D721Med (cell line): ENCODE data around the gene ESCO1.
"Not testable (repeated sequence)": the region's sequence is repeated elsewhere in the genome, so short reads cannot be mapped to it uniquely, and the experiment has no call there.

ENCODE experiments used
- DNase-seq: peaks from one replicate; pipeline ENCODE4 v3.0.0; 2011; ENCODE audit warnings: low spot score; ENCODE audit not compliant: insufficient read length
- FAIRE-seq: peaks from 2 replicates; lab custom pipeline; 2011; peaks lifted over from hg19 to GRCh38; lab: Jason Lieb, UNC
- TF ChIP-seq, protein P1 (sequence below): IDR thresholded peaks from 2 replicates; pipeline ENCODE4 v1.5.1; 2012; ENCODE audit warnings: mild to moderate bottlenecking, control low read depth; ENCODE audit not compliant: insufficient read depth; ENCODE audit errors: missing control alignments

Gene ESCO1

DNA sequence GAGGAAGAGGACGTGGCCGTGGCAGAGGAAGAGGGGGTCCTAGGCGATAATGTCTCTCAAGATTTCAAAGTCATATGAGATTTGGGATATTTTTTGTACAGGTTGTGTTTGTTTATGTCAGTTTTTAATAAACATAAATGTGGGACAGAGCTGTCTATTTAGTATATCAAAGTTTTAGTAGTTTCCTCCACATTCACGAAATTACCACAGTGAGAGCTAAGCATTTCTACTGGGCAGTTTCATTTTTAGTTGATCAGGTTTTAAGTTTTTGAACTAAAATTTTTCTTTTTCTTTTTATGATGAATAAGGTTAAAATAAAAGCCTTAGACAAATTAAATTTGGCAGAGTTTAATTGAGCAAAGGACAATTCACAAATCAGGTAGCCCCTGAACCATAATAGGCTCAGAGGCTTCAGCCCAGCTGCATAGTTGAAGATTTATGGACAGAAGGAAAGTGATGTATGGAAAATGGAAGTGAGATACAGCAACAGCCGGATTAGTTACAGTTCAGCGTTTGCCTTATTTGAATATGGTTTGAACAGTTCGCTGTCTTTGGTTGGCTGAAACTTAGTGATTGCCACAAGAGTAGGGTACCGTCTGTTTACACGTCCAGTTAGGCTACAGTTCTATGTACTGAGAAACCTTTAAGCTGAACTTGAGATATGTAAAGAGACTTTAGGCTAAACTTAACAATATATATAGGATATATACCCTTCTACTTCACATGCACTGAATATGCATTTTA is 28.8 kb upstream of the ESCO1 start:
- FAIRE-seq, result peak; percentile 38
- DNase-seq, result no peak
- TF ChIP-seq, protein P1, sequence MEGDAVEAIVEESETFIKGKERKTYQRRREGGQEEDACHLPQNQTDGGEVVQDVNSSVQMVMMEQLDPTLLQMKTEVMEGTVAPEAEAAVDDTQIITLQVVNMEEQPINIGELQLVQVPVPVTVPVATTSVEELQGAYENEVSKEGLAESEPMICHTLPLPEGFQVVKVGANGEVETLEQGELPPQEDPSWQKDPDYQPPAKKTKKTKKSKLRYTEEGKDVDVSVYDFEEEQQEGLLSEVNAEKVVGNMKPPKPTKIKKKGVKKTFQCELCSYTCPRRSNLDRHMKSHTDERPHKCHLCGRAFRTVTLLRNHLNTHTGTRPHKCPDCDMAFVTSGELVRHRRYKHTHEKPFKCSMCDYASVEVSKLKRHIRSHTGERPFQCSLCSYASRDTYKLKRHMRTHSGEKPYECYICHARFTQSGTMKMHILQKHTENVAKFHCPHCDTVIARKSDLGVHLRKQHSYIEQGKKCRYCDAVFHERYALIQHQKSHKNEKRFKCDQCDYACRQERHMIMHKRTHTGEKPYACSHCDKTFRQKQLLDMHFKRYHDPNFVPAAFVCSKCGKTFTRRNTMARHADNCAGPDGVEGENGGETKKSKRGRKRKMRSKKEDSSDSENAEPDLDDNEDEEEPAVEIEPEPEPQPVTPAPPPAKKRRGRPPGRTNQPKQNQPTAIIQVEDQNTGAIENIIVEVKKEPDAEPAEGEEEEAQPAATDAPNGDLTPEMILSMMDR, result no peak

DNA sequence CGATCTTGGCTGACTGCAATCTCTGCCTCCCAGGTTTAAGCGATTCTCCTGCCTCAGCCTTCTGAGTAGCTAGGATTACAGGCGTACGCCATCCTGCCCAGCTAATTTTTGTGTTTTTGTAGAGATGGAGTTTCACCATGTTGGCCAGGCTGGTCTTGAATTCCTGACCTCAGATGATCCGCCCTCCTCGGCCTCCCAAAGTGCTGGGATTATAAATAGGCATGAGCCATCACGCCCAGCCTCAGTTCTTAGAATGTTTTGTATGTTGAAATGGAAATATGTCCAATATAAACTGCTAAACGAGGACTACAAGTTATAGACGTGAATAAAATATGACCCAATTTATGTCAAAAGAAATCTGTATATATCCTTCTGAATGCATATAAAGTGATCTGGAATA is 21.1 kb upstream of the ESCO1 start:
- not testable (repeated sequence) for FAIRE-seq, DNase-seq

DNA sequence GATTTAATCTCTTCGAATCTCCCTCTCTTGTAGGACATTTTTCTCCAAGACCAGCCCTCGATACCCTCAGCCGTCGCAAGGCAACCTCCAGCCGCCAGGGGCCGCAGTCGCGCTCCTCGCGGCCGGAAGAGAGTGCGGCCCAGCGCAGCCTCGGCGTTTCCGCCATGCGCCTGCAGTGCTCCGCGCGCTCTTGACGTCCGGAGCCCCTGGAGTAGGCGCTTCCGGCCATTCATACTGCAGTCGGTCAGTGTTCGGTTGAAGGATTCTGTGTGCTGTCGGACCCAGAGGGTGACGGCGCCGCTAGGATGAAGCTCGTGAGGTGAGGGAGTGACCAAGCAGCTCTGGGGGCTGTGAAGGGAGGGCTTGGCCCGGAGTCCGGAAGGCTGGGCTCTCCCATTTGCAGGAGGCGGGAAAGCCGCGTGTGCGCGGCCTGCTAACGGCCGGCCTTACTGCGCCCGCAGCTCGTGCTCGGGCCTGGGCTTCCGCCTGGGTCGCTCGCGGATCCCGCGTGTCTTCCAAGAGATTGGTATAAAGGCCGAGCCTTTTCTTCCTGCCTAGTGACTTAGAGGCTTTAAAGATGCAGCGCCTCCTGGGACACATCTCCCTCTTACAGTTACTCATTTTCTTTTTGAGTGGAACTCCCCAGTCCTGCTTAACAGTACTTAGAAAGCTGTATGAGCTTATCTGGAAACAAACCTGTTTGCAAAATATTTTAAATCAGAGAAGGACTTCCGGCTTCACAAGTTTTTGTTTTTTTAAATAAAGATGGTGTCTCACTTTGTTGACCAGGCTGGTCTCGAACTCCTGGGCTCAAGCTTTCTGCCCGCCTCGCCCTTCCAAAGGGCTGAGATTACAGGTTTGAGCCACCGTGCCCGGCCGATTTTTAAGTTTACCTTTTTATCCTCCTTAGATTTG is 11.9 kb upstream of the ESCO1 start, which contains the start of gene SNRPD1:
Gene SNRPD1 (plus strand): TSS at position 190 of the 915 bp plus-strand sequence. CDS start 116 bp downstream, at position 306.
- TF ChIP-seq, protein P1, result peak; percentile 91
- FAIRE-seq, result no peak
- DNase-seq, result peak; percentile 92

DNA sequence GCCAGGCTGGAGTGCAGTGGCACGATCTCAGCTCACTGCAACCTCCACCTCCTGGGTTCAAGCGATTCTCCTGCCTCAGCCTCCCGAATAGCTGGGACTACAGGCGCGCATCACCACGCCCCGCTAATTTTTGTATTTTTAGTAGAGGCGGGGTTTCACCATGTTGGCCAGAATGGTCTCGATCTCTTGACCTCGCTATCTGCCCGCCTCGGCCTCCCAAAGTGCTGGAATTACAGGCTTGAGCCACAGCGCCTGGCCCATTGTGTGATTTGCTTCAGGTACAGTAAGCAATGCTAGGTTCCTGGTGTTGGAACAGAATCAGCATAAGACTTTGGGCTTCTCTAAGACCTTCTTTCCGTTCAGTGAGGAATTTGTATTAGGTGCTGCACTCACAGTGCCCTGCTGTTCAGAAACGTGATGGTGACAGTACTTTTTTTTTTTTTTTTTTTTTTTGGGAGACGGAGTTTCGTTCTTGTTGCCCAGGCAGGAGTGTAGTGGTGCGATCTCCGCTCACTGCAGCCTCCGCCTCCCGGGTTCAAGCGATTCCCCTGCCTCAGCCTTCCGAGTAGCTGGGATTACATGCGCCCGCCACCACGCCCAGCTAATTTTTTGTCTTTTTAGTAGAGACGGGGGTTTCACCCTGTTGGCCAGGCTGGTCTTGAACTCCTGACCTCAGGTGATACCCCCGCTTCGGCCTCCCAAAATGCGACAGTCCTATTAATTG is 11.1 kb upstream of the ESCO1 start:
- not testable (repeated sequence) for DNase-seq, FAIRE-seq

DNA sequence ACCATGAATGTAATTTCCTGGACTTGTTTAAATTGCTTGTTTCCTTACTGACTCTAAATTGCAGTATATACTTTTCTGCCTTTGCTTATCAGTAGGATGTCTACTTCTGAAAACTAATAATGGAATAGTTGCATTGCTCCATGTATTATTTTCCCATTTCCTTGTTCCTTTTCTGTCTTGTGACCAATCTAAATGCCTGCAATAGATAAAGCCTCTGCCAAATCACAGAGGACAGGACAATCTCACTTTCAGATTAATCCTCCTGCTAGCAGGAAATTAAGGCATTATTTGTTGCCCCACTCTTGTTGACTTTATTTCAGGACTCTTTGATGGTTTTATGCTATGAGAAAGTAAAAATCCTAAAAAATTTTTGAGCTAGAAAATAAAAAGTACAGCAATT is 4.7 kb upstream of the ESCO1 start:
- FAIRE-seq (no peak), DNase-seq (no peak)
- TF ChIP-seq, protein P1, result no peak

DNA sequence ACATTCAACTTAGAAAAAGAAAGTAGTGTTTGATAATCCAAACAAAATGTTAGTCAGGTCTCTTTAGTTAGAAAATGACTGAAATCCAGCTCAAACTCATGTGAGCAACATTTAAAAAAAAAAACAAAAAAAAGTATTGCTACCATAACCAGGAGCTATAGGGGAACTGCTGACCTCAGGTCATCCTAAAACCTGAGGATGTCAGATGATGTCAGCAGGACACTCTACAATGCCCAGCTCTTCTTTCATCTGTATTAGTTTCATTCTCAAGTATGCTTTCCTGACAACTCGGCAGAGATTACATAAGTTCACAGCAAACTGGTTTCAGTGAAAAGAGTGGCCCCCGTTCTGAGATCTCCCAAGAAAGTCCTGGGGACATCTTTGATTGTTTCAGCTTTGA is 4.2 kb upstream of the ESCO1 start:
- TF ChIP-seq, protein P1, result no peak
- DNase-seq, result no peak
- FAIRE-seq, result no peak

DNA sequence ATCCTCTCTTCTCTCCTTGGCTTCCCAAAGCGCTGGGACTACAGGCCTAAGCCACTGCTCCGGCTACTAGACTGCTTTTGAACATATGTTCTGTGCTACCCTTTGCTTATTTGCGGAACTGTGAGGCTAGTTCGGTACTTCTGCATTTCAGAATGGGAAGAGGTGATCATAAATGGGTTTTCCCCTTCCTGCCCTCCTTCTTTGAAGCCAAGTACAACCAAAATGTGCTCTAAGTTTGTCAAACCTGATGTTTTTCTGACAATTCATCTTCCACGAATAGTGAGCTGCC is 1.7 kb upstream of the ESCO1 start:
- FAIRE-seq (no peak), DNase-seq (no peak)
- TF ChIP-seq, protein P1, result no peak
